Activated T-helper 1 cell treated with anti-CD3 and anti-CD28 coated beads, Interleukin-12 subunit alpha, Interleukin-12 subunit beta, Interleukin-2, Interleukin-4 antibody, amounts not matched to agents 30 ng/mL and 10 ng/mL and 1 ng/mL, durations not matched to agents 14 hours and 24 hours and 36 hours (primary cell): ENCODE results near the gene SIRPA. TPM values are rescaled to one million over a fixed set of nuclear protein-coding genes. Genes with fewer than 3 reads are reported as not detected.

Experiments used
- DNase-seq: peaks from one replicate; pipeline ENCODE4 v3.0.0; 2021; ENCODE audit warnings: low spot score
- H3K27ac Mint-ChIP-seq: one replicate; pipeline ENCODE4 v1.8.0; 2021; ENCODE audit warnings: mild to moderate bottlenecking, mixed read lengths
- H3K27me3 Mint-ChIP-seq: one replicate; pipeline ENCODE4 v1.8.0; 2022; ENCODE audit warnings: mild to moderate bottlenecking, moderate library complexity, mixed read lengths; ENCODE audit not compliant: insufficient read depth
- H3K36me3 Mint-ChIP-seq: one replicate; pipeline ENCODE4 v1.8.0; 2021; ENCODE audit warnings: low read depth, mixed read lengths
- H3K4me1 Mint-ChIP-seq: one replicate; pipeline ENCODE4 v1.8.0; 2021; ENCODE audit warnings: low read depth, mixed read lengths
- H3K4me3 Mint-ChIP-seq: one replicate; pipeline ENCODE4 v1.8.0; 2021; ENCODE audit warnings: mild to moderate bottlenecking, moderate library complexity, mixed read lengths
- H3K9me3 Mint-ChIP-seq: one replicate; pipeline ENCODE4 v1.8.0; 2021; ENCODE audit warnings: mixed read lengths
- intact Hi-C: fragments of 100-400 bp; cut with micrococcal nuclease; formaldehyde crosslinking; loops from one replicate; pipeline ENCODE4 v1.15.1; 2024
- total RNA-seq: library from RNA; stranded (reverse); gene quantifications from 2 replicates; pipeline ENCODE4 v1.2.3, GENCODE V29; 2022

Gene SIRPA
- total RNA-seq, 1 donor from 2014 or later, result not detected

DNA sequence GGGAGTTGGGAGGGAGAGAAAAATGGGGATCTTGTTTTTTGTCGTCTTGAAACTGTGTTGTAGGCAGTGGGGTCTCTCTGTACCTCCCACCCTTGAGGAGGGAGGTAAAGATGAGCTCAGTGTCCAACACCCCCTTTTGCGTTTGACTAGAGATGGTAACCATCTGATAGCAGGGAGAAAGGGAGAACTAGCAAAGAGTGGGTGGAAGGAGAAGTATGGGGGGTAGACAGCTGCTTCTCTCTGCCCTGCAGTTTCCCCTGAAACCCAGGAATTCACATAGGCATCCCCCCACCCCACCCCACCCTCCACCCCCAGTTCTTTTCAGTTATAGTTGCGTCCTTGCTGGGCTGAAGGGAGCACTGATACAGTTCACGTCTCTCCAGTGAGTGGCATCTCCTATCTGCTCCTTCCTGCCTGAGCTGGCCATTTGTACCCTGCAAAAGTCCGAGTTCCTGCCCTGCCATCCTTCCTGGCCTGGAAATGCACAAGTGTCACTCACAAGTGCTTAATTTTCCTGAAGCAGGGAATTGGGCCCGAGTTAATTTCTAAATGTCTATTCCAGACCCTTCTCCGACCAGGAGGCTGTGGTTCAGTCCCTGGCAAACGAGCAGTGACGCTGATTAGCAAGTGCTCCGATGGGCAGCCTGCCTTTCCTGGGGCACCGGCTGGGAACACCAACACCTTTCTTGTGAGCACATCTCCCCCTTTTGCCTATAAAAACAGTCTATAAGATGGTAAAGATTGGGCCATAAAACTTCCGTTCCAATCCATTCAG, 1.5 kb downstream of the SIRPA start:
- Mint-ChIP-seq H3K4me3 (no peak overlapping the region), H3K9me3 (no peaks in the 10 kb centered on the region), H3K27me3 (peaks cover 51% of the 10 kb centered on the region), H3K36me3 (no peaks in the 10 kb centered on the region), H3K27ac (no peak overlapping the region), H3K4me1 (no peaks in the 10 kb centered on the region)
- intact Hi-C loops, result loop anchor here (5.0 kb wide), 1 partner anchor 94 kb away; no protein-coding TSS in a partner anchor
- DNase-seq, result no peak

- Mint-ChIP-seq H3K27me3 (peaks cover 46% of the 10 kb centered on the region), H3K9me3 (no peaks in the 10 kb centered on the region)
These were observed 2.3 kb downstream of the SIRPA start for GRCh38 chr20:1897541-1897940.

GRCh38 chr20:1897965-1898464, 2.8 kb downstream of the SIRPA start:
- no peak overlapping the region for H3K4me3 Mint-ChIP-seq
- H3K27ac Mint-ChIP-seq, result no peak overlapping the region
- intact Hi-C loops, result loop anchor here (5.0 kb wide), 1 partner anchor 96 kb away; no protein-coding TSS in a partner anchor
- H3K36me3 Mint-ChIP-seq, result no peaks in the 10 kb centered on the region
- peaks cover 41% of the 10 kb centered on the region for H3K27me3 Mint-ChIP-seq
- H3K4me1 Mint-ChIP-seq, result no peaks in the 10 kb centered on the region
- DNase-seq, result no peak
- no peaks in the 10 kb centered on the region for H3K9me3 Mint-ChIP-seq

More at GRCh38 chr20:1897541-1897940, 2.3 kb downstream of the SIRPA start:
- DNase-seq, result no peak
- no peak overlapping the region for H3K27ac Mint-ChIP-seq
- no peak overlapping the region for H3K4me3 Mint-ChIP-seq
- H3K36me3 Mint-ChIP-seq, result no peaks in the 10 kb centered on the region
- H3K4me1 Mint-ChIP-seq, result no peaks in the 10 kb centered on the region
- intact Hi-C loops, result loop anchor here (5.0 kb wide), 1 partner anchor 95 kb away; no protein-coding TSS in a partner anchor

GRCh38 chr20:1898482-1899240, 3.5 kb downstream of the SIRPA start:
- H3K27ac Mint-ChIP-seq, result no peak overlapping the region
- no peaks in the 10 kb centered on the region for H3K36me3 Mint-ChIP-seq
- H3K27me3 Mint-ChIP-seq, result peaks cover 37% of the 10 kb centered on the region
- H3K9me3 Mint-ChIP-seq, result no peaks in the 10 kb centered on the region
- H3K4me3 Mint-ChIP-seq, result no peak overlapping the region
- no peak for DNase-seq
- intact Hi-C loops, result loop anchor here (5.0 kb wide), 1 partner anchor 96 kb away; no protein-coding TSS in a partner anchor
- no peaks in the 10 kb centered on the region for H3K4me1 Mint-ChIP-seq

- Mint-ChIP-seq H3K27me3 (peaks cover 34% of the 10 kb centered on the region), H3K27ac (no peak overlapping the region)
These were observed 4.0 kb downstream of the SIRPA start for GRCh38 chr20:1899241-1899525.

DNA sequence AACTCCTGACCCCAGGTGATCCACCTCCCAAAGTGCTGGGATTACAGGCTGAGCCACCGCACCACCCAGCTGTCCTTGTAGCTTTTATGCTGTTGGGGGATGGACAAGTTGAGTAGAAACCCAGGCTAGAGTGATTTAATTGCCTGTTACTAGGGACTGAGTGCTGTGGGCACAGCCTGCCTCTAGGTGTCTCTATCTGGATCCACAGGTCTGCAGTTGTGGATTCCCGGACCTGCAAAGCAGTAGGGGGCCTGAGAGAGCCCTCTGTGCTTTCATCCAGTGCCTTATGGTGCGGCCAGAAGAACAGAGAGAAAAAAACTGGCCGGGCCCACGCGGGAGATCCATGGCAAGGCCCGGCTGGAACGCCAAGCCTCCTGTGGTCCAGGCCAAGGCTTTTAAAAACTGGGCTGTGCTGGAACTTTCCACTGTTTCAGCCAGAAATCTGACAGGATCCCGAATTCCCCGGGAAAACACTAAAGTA, 5.2 kb downstream of the SIRPA start:
- peaks cover 34% of the 10 kb centered on the region for H3K27me3 Mint-ChIP-seq
- H3K9me3 Mint-ChIP-seq, result no peaks in the 10 kb centered on the region
- intact Hi-C loops, result no loop called here
- no peak overlapping the region for H3K27ac Mint-ChIP-seq
- no peaks in the 10 kb centered on the region for H3K4me1 Mint-ChIP-seq
- no peaks in the 10 kb centered on the region for H3K36me3 Mint-ChIP-seq
- no peak overlapping the region for H3K4me3 Mint-ChIP-seq
- no peak for DNase-seq

More at GRCh38 chr20:1899241-1899525, 4.0 kb downstream of the SIRPA start:
- intact Hi-C loops, result loop anchor here (5.0 kb wide), 1 partner anchor 97 kb away; no protein-coding TSS in a partner anchor
- DNase-seq, result no peak
- no peaks in the 10 kb centered on the region for H3K9me3 Mint-ChIP-seq
- no peaks in the 10 kb centered on the region for H3K4me1 Mint-ChIP-seq
- no peaks in the 10 kb centered on the region for H3K36me3 Mint-ChIP-seq
- no peak overlapping the region for H3K4me3 Mint-ChIP-seq

DNA sequence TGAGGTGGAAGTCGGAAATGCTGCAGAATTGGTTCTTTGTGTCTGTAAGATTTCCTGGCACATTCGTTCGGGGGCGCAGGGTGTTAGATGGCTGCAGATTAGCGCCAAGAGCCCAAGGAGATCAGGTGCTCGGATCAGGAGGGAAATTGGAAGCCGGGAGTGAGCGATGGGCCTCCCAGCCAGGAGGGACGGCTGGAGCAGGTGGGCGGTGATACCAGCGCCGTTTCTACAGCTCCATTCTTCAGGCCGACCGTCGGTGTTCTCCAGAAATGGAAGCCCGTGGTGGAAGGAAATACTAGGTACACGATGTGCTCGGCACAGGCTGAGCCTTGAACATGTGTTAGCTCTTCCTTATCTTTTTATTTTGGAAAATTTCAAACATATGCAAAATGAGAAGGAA, 6.5 kb downstream of the SIRPA start:
- Mint-ChIP-seq H3K9me3 (no peaks in the 10 kb centered on the region), H3K27ac (no peak overlapping the region), H3K4me1 (no peaks in the 10 kb centered on the region), H3K4me3 (no peak overlapping the region), H3K36me3 (no peaks in the 10 kb centered on the region), H3K27me3 (peaks cover 25% of the 10 kb centered on the region)
- no peak for DNase-seq
- intact Hi-C loops, result no loop called here

- no peak overlapping the region for H3K27ac Mint-ChIP-seq
- H3K9me3 Mint-ChIP-seq, result no peaks in the 10 kb centered on the region
- intact Hi-C loops, result no loop called here
- peaks cover 22% of the 10 kb centered on the region for H3K27me3 Mint-ChIP-seq
- H3K4me1 Mint-ChIP-seq, result no peaks in the 10 kb centered on the region
- H3K4me3 Mint-ChIP-seq, result no peak overlapping the region
- H3K36me3 Mint-ChIP-seq, result no peaks in the 10 kb centered on the region
- no peak for DNase-seq
These were observed 7.0 kb downstream of the SIRPA start for GRCh38 chr20:1902188-1902587.

DNA sequence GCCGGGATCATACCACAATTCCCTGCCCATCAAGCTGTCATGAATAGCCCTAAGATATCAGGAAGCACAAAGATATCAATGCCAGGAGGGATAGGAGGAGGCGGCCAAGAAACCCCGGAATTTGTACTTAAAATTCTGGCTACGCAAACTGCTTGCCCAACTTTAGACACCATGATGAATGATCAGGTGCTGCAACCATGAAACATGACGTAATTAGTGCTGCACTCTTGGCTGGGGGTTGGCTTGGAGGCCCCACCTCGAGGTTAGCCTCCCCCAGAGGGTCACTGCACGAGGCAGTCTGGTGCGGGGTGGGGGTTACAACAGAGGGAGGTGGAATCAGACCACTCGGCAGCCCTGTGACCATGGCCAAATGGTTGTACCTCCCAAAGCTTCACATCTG, 8.9 kb downstream of the SIRPA start:
- intact Hi-C loops, result no loop called here
- no peak for DNase-seq
- Mint-ChIP-seq H3K27ac (no peak overlapping the region), H3K4me1 (no peaks in the 10 kb centered on the region), H3K27me3 (peaks cover 7% of the 10 kb centered on the region), H3K4me3 (no peak overlapping the region), H3K36me3 (no peaks in the 10 kb centered on the region), H3K9me3 (no peaks in the 10 kb centered on the region)

GRCh38 chr20:1905009-1905408, 9.8 kb downstream of the SIRPA start:
- no peaks in the 10 kb centered on the region for H3K36me3 Mint-ChIP-seq
- DNase-seq, result no peak
- H3K4me1 Mint-ChIP-seq, result no peaks in the 10 kb centered on the region
- no peak overlapping the region for H3K27ac Mint-ChIP-seq
- H3K9me3 Mint-ChIP-seq, result no peaks in the 10 kb centered on the region
- intact Hi-C loops, result no loop called here
- peaks cover 2% of the 10 kb centered on the region for H3K27me3 Mint-ChIP-seq
- no peak overlapping the region for H3K4me3 Mint-ChIP-seq

DNA sequence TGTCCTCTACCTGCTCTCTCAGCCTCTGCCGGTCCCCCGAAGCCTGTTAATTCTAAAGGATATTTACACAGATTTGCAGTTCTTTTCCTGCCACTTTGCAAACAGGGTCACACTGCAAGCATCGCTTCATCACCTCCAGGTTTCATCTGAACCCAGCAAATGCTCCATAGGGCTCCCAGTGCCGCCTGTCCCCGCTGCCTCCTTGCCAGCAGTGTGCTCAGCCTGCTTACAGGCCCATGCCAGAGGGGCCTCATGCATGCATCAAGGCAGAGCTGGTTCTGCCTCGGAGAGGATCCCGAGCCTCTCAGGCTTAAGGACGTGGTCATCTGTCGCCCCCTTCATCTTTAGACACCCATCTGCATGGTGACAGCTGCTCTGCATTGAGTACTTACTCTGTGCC, 10.5 kb downstream of the SIRPA start:
- no peaks in the 10 kb centered on the region for H3K9me3 Mint-ChIP-seq
- H3K4me3 Mint-ChIP-seq, result no peak overlapping the region
- DNase-seq, result no peak
- no peak overlapping the region for H3K27ac Mint-ChIP-seq
- peaks cover 2% of the 10 kb centered on the region for H3K27me3 Mint-ChIP-seq
- no peaks in the 10 kb centered on the region for H3K4me1 Mint-ChIP-seq
- intact Hi-C loops, result no loop called here
- no peaks in the 10 kb centered on the region for H3K36me3 Mint-ChIP-seq

DNA sequence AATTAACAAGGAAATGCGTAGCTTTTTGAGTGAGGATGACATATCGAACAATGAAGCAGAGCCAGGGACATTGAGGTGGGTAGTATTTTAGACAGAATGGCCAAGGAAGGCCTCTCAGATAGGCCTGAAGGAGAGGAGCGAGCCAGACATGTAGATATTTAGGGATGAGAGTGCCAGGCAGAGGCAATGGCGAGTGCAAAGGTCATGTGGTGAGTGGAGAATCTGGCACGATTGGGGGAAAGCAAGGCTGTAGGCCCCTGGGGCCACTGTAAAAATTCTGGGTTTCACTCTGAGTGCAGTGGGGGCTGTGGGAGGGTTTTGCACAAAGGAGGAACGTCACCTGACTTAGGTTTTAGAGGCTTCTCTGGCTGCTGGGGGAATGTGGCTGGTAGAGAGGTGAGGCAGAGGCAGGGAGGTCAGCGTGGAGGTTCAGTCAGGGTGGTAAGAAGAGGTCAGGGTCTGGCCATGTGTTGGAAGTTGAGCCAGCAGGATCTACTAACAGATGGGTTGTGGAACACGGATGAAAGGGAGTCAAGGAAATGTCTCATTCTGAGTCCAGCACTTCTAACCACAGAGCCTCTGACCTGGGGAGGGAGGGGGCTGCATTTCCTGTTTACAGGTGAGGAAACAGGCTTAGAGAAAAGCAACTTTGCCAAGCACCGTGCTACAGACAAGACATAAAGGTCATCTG, 11.3 kb downstream of the SIRPA start:
- DNase-seq, result no peak
- Mint-ChIP-seq H3K27me3 (peaks cover 2% of the 10 kb centered on the region), H3K9me3 (no peaks in the 10 kb centered on the region), H3K27ac (no peak overlapping the region), H3K4me3 (no peak overlapping the region), H3K4me1 (no peaks in the 10 kb centered on the region), H3K36me3 (no peaks in the 10 kb centered on the region)
- intact Hi-C loops, result no loop called here
